Liver (tissue), 9 donors: ENCODE measurements around the gene CBFA2T3. TPM values are rescaled to one million over a fixed set of nuclear protein-coding genes. Genes with fewer than 3 reads are reported as not detected.

ENCODE experiments used
- DNase-seq: peaks from one replicate; pipeline ENCODE4 v3.0.0-alpha.2; 2017; ENCODE audit warnings: low spot score
- H3K27ac ChIP-seq, 2 donors: one replicate each; pipeline ENCODE4 v1.7.0; 2013; ENCODE audit warnings: inconsistent platforms in 2 of 2, low read length in 2 of 2, control low read depth in 1 of 2, low read depth in 1 of 2, mild to moderate bottlenecking in 1 of 2
- H3K27me3 ChIP-seq, 4 donors: one replicate each; pipeline versions ENCODE4 v1.6.1 to v1.7.0; 2013; ENCODE audit warnings: low read length in 3 of 4, inconsistent platforms in 1 of 4, mild to moderate bottlenecking in 1 of 4, moderate library complexity in 1 of 4; ENCODE audit not compliant: control insufficient read depth in 4 of 4, insufficient read depth in 4 of 4
- H3K36me3 ChIP-seq, 4 donors: one replicate each; pipeline versions ENCODE4 v1.6.1 to v1.7.0; 2013; ENCODE audit warnings: low read length in 3 of 4, mild to moderate bottlenecking in 3 of 4, low read depth in 1 of 4, moderate library complexity in 1 of 4; ENCODE audit not compliant: control insufficient read depth in 4 of 4, insufficient read depth in 3 of 4
- H3K4me1 ChIP-seq, 4 donors: one replicate each; pipeline versions ENCODE4 v1.6.1 to v1.7.0; 2013; ENCODE audit warnings: low read length in 3 of 4, mild to moderate bottlenecking in 3 of 4, moderate library complexity in 1 of 4; ENCODE audit not compliant: control insufficient read depth in 4 of 4, insufficient read depth in 4 of 4
- H3K4me3 ChIP-seq, 3 donors: one replicate each; pipeline versions ENCODE4 v1.6.1 to v1.7.0; 2013; ENCODE audit warnings: low read length in 3 of 3, control low read depth in 1 of 3, low read depth in 1 of 3, mild to moderate bottlenecking in 1 of 3
- H3K9ac ChIP-seq, 2 donors: one replicate each; pipeline ENCODE4 v1.7.0; 2013; ENCODE audit warnings: low read length in 2 of 2, mild to moderate bottlenecking in 2 of 2, moderate library complexity in 2 of 2, control low read depth in 1 of 2, low read depth in 1 of 2
- H3K9me3 ChIP-seq, 4 donors: one replicate each; pipeline versions ENCODE4 v1.6.1 to v1.7.0; 2013; ENCODE audit warnings: low read length in 3 of 4; ENCODE audit not compliant: control insufficient read depth in 4 of 4
- CTCF ChIP-seq: fragments of 150-350 bp; IDR thresholded peaks from 2 replicates; pipeline ENCODE4 v1.5.1; 2017; ENCODE audit warnings: improper control_type of control experiment, low read depth, low read length; ENCODE audit not compliant: missing input control
- EGR1 ChIP-seq, 2 donors: IDR thresholded peaks; 2 replicates each; pipeline ENCODE4 v1.6.1; 2016 to 2018; ENCODE audit warnings: antibody characterized with exemption in 2 of 2, low read depth in 2 of 2
- FOXA1 ChIP-seq: IDR thresholded peaks from 2 replicates; pipeline ENCODE4 v1.6.1; 2016; ENCODE audit warnings: antibody characterized with exemption
- FOXA2 ChIP-seq: IDR thresholded peaks from 2 replicates; pipeline ENCODE4 v1.6.1; 2016; ENCODE audit warnings: antibody characterized with exemption
- GABPA ChIP-seq, 2 donors: IDR thresholded peaks in 1 of 2; conservative IDR thresholded peaks in 1 of 2; 2 replicates each; pipeline ENCODE4 v1.6.1; 2016; ENCODE audit warnings: antibody characterized with exemption in 2 of 2, mild to moderate bottlenecking in 1 of 2, moderate library complexity in 1 of 2
- HNF4A ChIP-seq, 2 donors: conservative IDR thresholded peaks; 2 replicates each; pipeline ENCODE4 v1.6.1; 2016; ENCODE audit warnings: antibody characterized with exemption in 2 of 2, mild to moderate bottlenecking in 2 of 2
- JUND ChIP-seq, 2 donors: IDR thresholded peaks; 2 replicates each; pipeline ENCODE4 v1.6.1; 2016; ENCODE audit warnings: antibody characterized with exemption in 2 of 2
- NR2F2 ChIP-seq: IDR thresholded peaks from 2 replicates; pipeline ENCODE4 v1.6.1; 2016; ENCODE audit warnings: antibody characterized with exemption
- RAD21 ChIP-seq, 2 donors: IDR thresholded peaks; 2 replicates each; pipeline ENCODE4 v1.6.1; 2016; ENCODE audit warnings: antibody characterized with exemption in 2 of 2, mild to moderate bottlenecking in 2 of 2
- REST ChIP-seq: IDR thresholded peaks from 2 replicates; pipeline ENCODE4 v1.6.1; 2016; ENCODE audit warnings: antibody characterized with exemption, mild to moderate bottlenecking
- RXRA ChIP-seq, 2 donors: IDR thresholded peaks; 2 replicates each; pipeline ENCODE4 v1.6.1; 2017 to 2018; ENCODE audit warnings: antibody characterized with exemption in 2 of 2, mild to moderate bottlenecking in 1 of 2
- SP1 ChIP-seq: IDR thresholded peaks from 2 replicates; pipeline ENCODE4 v1.6.1; 2018; ENCODE audit warnings: antibody characterized with exemption, mild to moderate bottlenecking
- TAF1 ChIP-seq: conservative IDR thresholded peaks from 2 replicates; pipeline ENCODE4 v1.6.1; 2016; ENCODE audit warnings: antibody characterized with exemption, mild to moderate bottlenecking
- YY1 ChIP-seq: IDR thresholded peaks from 2 replicates; pipeline ENCODE4 v1.6.1; 2016; ENCODE audit warnings: antibody characterized with exemption, mild to moderate bottlenecking
- WGBS: extraction: QIAGEN DNeasy Blood & Tissue Kit; methylation state at CpG from one replicate; pipeline ENCODE4 v1.1.7; 2013; 5-methylcytosine and 5-hydroxymethylcytosine counted together
- polyA plus RNA-seq, 2 donors: library from polyadenylated mRNA; stranded (reverse) in 1 of 2; unstranded in 1 of 2; fragments of 200-250 nt in 1 of 2; fragments of >200 nt in 1 of 2; fragmentation: Nextera tagmentation in 1 of 2; extraction: Ambion mirVana in 1 of 2; gene quantifications; one replicate each; pipeline versions ENCODE4 v1.2.1 to v1.2.3, GENCODE V29; 2013 to 2015
- total RNA-seq, 2 donors: library from RNA; depleted of rRNA; stranded (reverse); fragments of >200 nt; gene quantifications; one replicate each; pipeline ENCODE4 v1.2.3, GENCODE V29; 2014
- TF ChIP-seq, protein P1 (sequence below): IDR thresholded peaks from 2 replicates; pipeline ENCODE4 v1.6.1; 2016; ENCODE audit warnings: antibody characterized with exemption
- TF ChIP-seq, protein P2 (sequence below): IDR thresholded peaks from 2 replicates; pipeline ENCODE4 v1.6.1; 2016; ENCODE audit warnings: antibody characterized with exemption
- TF ChIP-seq, protein P3 (sequence below): IDR thresholded peaks from 2 replicates; pipeline ENCODE4 v1.6.1; 2016; ENCODE audit warnings: antibody characterized with exemption
- donor health status: healthy.
- donor health status: healthy.
- donor health status: healthy.
- donor health status: healthy.
- donor health status: healthy.

The CBFA2T3 gene
- total and polyA plus RNA-seq, 4 donors = 1.4 to 4.5 (median 3.1) TPM

- TF ChIP-seq YY1 = no peak
These were observed 68.7 kb downstream of the CBFA2T3 start (continued) for GRCh38 chr16:88908307-88908706.

GRCh38 chr16:88907768-88908167 lies 69.2 kb downstream of the CBFA2T3 start:
- Histone ChIP-seq H3K9me3 (no peaks in the 10 kb centered on the region), H3K4me3 (no peak overlapping the region), H3K27me3 (no peaks in the 10 kb centered on the region), H3K36me3 (no peaks in the 10 kb centered on the region), H3K4me1 (no peaks in the 10 kb centered on the region), H3K27ac (no peak overlapping the region), H3K9ac (no peak overlapping the region)
- 75% methylated on average over 4 of the region's 4 CpGs for WGBS
- TF ChIP-seq HNF4A (conservative IDR thresholded peaks at IDR 0.05) (no peak), SP1 (no peak), EGR1 (IDR thresholded peaks at IDR 0.05; ENCODE audit: low read depth in 2 of 2) (no peak), RXRA (IDR thresholded peaks at IDR 0.05) (no peak), RAD21 (IDR thresholded peaks at IDR 0.05) (no peak), REST (no peak), TAF1 (no peak), GABPA (IDR thresholded peaks at IDR 0.05 in 1 of 2, conservative IDR thresholded peaks at IDR 0.05 in 1 of 2) (no peak), YY1 (no peak), JUND (IDR thresholded peaks at IDR 0.05) (no peak), FOXA1 (no peak), FOXA2 (no peak), CTCF (no peak), NR2F2 (no peak)
- TF ChIP-seq, protein P1, sequence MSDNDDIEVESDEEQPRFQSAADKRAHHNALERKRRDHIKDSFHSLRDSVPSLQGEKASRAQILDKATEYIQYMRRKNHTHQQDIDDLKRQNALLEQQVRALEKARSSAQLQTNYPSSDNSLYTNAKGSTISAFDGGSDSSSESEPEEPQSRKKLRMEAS = no peak
- TF ChIP-seq, protein P2, sequence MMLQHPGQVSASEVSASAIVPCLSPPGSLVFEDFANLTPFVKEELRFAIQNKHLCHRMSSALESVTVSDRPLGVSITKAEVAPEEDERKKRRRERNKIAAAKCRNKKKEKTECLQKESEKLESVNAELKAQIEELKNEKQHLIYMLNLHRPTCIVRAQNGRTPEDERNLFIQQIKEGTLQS = no peak
- TF ChIP-seq, protein P3, sequence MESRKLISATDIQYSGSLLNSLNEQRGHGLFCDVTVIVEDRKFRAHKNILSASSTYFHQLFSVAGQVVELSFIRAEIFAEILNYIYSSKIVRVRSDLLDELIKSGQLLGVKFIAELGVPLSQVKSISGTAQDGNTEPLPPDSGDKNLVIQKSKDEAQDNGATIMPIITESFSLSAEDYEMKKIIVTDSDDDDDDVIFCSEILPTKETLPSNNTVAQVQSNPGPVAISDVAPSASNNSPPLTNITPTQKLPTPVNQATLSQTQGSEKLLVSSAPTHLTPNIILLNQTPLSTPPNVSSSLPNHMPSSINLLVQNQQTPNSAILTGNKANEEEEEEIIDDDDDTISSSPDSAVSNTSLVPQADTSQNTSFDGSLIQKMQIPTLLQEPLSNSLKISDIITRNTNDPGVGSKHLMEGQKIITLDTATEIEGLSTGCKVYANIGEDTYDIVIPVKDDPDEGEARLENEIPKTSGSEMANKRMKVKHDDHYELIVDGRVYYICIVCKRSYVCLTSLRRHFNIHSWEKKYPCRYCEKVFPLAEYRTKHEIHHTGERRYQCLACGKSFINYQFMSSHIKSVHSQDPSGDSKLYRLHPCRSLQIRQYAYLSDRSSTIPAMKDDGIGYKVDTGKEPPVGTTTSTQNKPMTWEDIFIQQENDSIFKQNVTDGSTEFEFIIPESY = no peak
- DNase-seq = no peak
